Parietal lobe (tissue), 2 donors: ENCODE results near the gene KATNAL1. TPM values are rescaled to one million over a fixed set of nuclear protein-coding genes. Genes with fewer than 3 reads are reported as not detected.

Experiments
- small RNA-seq: library from RNA; depleted of rRNA; stranded (forward); fragments of <200 nt; gene quantifications from one replicate; pipeline ENCODE3, GENCODE V24; 2014; ENCODE audit warnings: low replicate concordance
- total RNA-seq: library from RNA; depleted of rRNA; stranded (reverse); fragments of >200 nt; gene quantifications from one replicate; pipeline ENCODE4 v1.2.3, GENCODE V29; 2014

KATNAL1 gene
- total RNA-seq = 73.9 TPM

GRCh38 chr13:30307194-30307970 lies at the start of gene KATNAL1:
TSS of gene KATNAL1 (minus strand) at chr13:30307551. CDS start at chr13:30283777, 23,774 bp downstream.

Small RNA genes within 50 kb of the gene (small RNA-seq; reads per million reads assigned to genes)
- not detected for gene RNU6-64P

Other genes starting within 250 kb of the KATNAL1 start
- gene UBE2L5, start 114.9 kb upstream of the KATNAL1 start, total RNA-seq = 0.63 TPM
- gene HMGB1, start 158.4 kb upstream of the KATNAL1 start, total RNA-seq = 221 TPM